RPMI7951 (cell line): Measurements from ENCODE around the gene MT3. TPM values are rescaled to one million over a fixed set of nuclear protein-coding genes. Genes with fewer than 3 reads are reported as not detected.
"Not testable (repeated sequence)": the region's sequence is repeated elsewhere in the genome, so short reads cannot be mapped to it uniquely, and the experiment has no call there.

ENCODE experiments used
- DNase-seq: peaks from one replicate; pipeline ENCODE4 v3.0.0-alpha.2; 2012; ENCODE audit warnings: low read depth
- total RNA-seq: library from RNA; depleted of rRNA; stranded (reverse); fragments of >200 nt; shearing (Covaris generic); gene quantifications from 2 replicates; pipeline ENCODE4 v1.2.3, GENCODE V29; 2014

The MT3 gene
- total RNA-seq, 1 experiment from 2014 or later: not detected

GRCh38 chr16:56610017-56610608 is 20.8 kb downstream of the MT3 start:
- peak; percentile 94 for DNase-seq

DNA sequence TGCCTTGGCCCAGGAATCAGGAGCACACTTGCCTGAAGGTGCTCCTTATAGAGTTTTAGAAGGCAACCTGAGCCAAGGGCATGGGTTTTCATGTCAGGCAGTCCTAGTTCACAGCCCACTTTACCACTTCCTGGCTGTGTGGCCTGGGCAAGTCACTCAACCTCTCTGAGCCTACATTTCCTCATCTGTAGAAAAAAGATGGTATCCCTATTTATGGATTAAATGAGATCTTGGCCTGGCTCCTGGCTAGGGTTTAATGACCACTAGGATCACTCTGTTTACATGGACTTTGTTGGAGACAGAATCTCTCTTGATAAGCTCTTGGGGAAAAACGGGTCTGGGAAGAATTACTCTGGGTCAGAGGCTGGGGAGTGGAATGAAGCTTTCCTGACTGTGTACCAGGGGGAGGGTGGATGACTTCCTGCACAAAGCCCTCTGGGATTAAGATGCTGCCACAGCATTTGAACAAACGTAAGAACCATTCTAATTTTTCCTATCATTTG is 21.3 kb downstream of the MT3 start:
- no peak for DNase-seq

- DNase-seq: peak; percentile 80
Observed at GRCh38 chr16:56611281-56611833, 22.0 kb downstream of the MT3 start.

DNA sequence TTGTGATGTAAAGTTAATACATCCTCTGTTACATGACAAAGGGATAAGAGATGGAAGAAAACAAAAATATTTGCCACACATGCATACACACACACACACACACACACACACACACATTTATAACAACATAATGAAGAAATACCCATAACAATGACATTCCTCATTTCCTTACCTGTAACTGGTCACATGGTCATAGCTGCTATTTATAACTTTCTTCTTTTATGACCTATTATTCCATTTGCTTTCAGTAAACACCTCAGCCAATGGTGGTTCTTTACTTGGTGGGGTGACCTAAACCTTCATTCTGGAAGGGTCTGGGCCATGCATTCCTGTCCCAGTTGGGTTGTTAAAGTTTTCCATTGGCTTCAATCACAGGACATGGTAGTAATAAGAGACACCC is 24.4 kb downstream of the MT3 start:
- DNase-seq: no peak

- DNase-seq: peak; percentile 76
Observed at GRCh38 chr16:56614549-56614991, 25.2 kb downstream of the MT3 start.

DNA sequence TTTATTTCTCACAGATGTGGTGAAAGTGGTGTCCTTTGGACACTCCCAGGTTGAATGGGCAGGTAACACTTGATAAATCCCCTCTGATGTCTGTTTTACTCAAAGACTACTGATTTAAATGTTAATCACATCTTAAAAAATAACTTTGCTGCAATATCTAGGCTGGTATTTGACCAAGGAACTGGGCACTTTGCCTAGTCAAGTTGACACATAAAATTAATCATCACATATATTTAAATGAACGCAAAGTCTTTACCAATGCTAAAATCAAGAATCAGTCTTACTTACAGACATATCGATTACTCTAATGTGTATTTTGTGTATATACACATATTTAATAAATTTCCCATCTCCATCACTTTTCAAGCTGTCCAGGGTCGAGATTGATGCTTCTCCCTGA is 26.0 kb downstream of the MT3 start:
- DNase-seq: peak; percentile 46

GRCh38 chr16:56616608-56617211 is 27.4 kb downstream of the MT3 start:
- no peak for DNase-seq

DNA sequence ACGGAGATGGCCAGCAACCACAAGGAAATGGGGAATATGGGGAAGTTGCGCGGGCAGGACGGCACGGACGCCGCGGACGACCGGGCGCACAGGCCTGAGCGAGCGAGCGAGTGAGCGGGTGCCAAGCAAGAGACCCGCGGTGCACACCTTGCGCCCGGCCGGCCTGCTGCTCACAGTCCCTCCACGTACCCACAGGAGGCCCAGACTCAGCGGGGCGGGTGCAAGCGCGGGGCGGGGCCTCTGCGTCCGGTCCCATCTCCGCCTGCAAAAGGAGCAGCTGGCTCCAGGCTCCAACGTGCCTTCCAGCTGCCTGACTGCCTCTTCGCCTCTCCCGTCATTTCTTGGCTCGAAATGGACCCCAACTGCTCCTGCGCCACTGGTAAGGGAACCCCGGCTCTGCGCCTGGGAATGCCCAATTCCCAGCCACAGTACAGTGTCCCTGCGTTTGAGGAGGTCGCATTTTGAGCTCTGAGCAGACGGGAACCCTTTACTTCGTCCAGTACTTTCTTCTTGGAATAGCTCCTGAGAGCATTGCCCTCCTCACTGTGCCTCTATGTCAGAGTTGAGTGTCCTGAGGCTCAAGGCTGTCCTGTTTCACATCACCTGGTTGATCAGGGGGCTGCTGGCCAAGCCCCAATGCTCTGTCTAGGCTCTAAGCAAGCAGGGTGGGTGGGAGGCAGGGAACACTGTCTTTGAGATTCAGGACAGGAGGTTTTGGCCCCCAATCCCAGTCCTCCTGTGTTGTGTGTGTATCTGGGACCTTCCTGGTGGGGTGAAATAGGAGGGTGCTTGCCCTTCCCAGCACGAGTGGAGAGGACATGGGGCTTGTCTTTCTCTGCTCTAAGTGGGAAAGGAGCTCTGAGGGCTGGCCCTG is 28.1 kb downstream of the MT3 start:
- peak; percentile 84 for DNase-seq

DNA sequence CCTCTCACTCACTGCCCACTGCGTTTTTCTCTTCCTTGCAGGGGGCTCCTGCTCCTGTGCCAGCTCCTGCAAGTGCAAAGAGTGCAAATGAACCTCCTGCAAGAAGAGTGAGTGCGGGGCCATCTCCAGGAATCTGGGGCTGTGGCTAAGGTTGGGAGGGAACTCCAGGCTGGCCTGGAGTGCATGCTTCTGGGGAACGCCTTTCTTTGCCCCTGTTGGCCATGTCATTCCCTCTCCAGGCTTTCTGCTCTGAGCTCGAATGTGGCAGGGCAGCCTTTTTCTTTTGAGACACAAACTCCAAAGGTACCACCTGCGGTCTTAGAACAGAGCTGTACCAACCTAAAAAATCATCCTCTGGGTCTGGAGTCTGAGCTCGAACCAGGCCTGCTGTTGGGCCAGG is 28.8 kb downstream of the MT3 start:
- no peak for DNase-seq

GRCh38 chr16:56620339-56620897 is 31.1 kb downstream of the MT3 start:
- DNase-seq: no peak

- DNase-seq: not testable (repeated sequence)
Observed at GRCh38 chr16:56621665-56622445, 32.5 kb downstream of the MT3 start.

- not testable (repeated sequence) for DNase-seq
Observed at GRCh38 chr16:56623184-56623583, 33.9 kb downstream of the MT3 start.

GRCh38 chr16:56623637-56624036 is 34.3 kb downstream of the MT3 start:
- DNase-seq: no peak

DNA sequence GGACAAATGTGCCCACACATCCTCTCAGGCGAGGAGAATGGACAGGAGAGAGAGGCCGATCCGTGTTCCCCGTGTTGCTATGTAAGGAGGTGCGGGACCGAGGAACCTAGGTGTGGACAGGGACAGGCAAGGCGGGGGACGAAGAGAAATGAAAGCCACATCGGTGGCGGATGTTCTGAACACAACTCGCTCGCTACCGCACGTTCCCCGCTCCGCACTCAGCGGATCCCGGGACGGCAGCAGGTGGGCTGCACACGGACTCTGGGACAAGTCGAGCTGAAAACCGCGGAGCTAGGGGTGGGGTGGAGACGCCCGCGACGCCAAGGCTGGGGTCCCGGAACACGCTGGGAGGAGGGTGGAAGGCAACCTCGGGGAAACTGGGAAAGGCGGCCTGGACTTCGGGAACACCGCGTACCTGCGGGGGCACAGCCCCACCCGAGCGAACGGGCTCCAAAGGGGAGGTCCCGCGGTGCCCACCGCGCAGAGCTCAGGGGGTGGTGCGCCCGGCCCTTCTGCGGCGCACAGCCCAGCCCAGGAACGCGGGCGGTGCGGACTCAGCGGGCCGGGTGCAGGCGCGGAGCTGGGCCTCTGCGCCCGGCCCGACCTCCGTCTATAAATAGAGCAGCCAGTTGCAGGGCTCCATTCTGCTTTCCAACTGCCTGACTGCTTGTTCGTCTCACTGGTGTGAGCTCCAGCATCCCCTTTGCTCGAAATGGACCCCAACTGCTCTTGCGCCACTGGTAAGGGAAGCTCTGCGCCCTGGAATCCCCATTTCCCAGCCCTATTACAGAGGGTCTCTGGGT is 36.0 kb downstream of the MT3 start, which contains the start of gene MT1E:
MT1E (plus strand) TSS at position 642 of the 803 bp plus-strand sequence; CDS start at position 713, 71 bp downstream.
- DNase-seq: peak; percentile 91

DNA sequence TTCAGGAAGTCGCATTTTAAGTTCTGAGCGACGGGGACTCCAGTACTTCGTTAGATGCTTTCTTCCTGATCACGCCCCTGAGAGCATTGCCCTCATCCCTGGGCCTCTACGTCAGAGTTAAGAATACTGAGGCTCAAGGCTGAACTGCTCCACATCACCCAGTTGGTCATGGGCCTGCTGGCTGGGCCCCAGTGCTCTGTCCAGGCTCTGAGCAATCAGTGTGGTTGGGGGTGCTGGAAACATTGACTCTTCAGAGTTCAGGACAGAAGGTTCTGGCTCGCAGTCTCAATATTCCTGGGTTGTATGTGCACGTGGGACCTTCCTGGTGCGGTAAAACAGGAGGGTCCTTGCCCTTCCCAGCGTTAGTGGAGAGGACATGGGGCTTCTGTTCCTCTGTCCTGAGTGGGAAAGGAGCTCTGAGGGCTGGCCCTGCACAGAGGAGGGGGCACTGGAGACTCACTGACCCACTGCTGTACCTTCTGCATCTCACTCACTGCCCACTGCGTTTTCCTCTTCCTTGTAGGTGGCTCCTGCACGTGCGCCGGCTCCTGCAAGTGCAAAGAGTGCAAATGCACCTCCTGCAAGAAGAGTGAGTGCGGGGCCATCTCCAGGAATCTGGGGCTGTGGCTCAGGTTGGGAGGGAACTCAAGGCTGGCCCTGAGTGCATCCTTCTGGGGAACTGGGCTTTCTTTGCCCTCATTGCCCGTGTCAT is 36.8 kb downstream of the MT3 start:
- no peak for DNase-seq

DNA sequence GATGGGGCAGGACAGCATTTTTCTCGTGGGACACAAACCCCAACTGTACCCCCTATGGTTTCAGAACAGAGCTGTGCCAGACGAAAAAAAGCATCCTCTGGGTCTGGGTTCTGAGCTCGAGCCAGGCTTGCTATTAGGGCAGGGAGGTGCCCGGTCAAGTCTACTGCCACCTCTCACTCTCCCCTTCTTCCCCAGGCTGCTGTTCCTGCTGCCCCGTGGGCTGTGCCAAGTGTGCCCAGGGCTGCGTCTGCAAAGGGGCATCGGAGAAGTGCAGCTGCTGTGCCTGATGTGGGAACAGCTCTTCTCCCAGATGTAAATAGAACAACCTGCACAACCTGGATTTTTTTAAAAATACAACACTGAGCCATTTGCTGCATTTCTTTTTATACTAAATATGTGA is 37.4 kb downstream of the MT3 start:
- DNase-seq: no peak

- DNase-seq: peak; percentile 39
Observed at GRCh38 chr16:56628486-56629350, 39.4 kb downstream of the MT3 start.

- no peak for DNase-seq
Observed at GRCh38 chr16:56629531-56629930, 40.2 kb downstream of the MT3 start.
